SU-DHL-6 (cell line): ENCODE data around the gene SIRPA.

Experiments used
- H2AFZ ChIP-seq: fragments of 200-600 bp; sonication (generic); 2 replicates; pipeline ENCODE4 v1.6.1; 2014; ENCODE audit warnings: low read depth, mild to moderate bottlenecking, moderate library complexity, mixed read lengths, antibody characterized with exemption, low read length; ENCODE audit not compliant: severe bottlenecking
- H3F3A ChIP-seq: fragments of 200-600 bp; shearing (Covaris generic); 2 replicates; pipeline ENCODE4 v1.6.0; 2016; ENCODE audit warnings: antibody characterized with exemption, mild to moderate bottlenecking; ENCODE audit not compliant: insufficient read depth
- H3K27ac ChIP-seq: fragments of 200-600 bp; sonication (generic); 2 replicates; pipeline ENCODE4 v1.5.1; 2016; ENCODE audit warnings: low read depth, mild to moderate bottlenecking, low read length, moderate library complexity, mixed read lengths
- H3K27me3 ChIP-seq: fragments of 200-600 bp; sonication (generic), shearing (Covaris generic); 2 replicates; pipeline ENCODE4 v1.6.0; 2014; ENCODE audit warnings: mild to moderate bottlenecking, low read length
- H3K36me3 ChIP-seq: fragments of 200-600 bp; sonication (generic); 2 replicates; pipeline ENCODE4 v1.6.1; 2014; ENCODE audit warnings: mild to moderate bottlenecking, low read length, mixed read lengths
- H3K4me2 ChIP-seq: fragments of 300-600, 200-600 bp; shearing (Covaris generic), sonication (generic); 2 replicates; pipeline ENCODE4 v1.6.0; 2014; ENCODE audit warnings: low read length, low read depth, mild to moderate bottlenecking; ENCODE audit not compliant: poor library complexity, severe bottlenecking
- H3K4me3 ChIP-seq: fragments of 200-600 bp; sonication (generic); 2 replicates; pipeline ENCODE4 v1.5.1; 2014; ENCODE audit warnings: antibody characterized with exemption, low read length, mild to moderate bottlenecking, mixed read lengths; ENCODE audit not compliant: insufficient read depth, poor library complexity, severe bottlenecking
- H3K79me2 ChIP-seq: fragments of 200-600 bp; sonication (generic); 2 replicates; pipeline ENCODE4 v1.6.1; 2014; ENCODE audit warnings: mild to moderate bottlenecking, low read length, moderate library complexity; ENCODE audit not compliant: insufficient read depth
- H3K9ac ChIP-seq: fragments of 200-600 bp; sonication (generic); 2 replicates; pipeline ENCODE4 v1.7.0; 2014; ENCODE audit warnings: mild to moderate bottlenecking, low read length
- H3K9me2 ChIP-seq: fragments of 200-600 bp; sonication (generic); replicated peaks from 2 replicates; pipeline ENCODE4 v1.6.1; 2014; ENCODE audit warnings: low read length; ENCODE audit not compliant: insufficient read depth
- H3K9me3 ChIP-seq: fragments of 200-600 bp; sonication (generic); 2 replicates; pipeline ENCODE4 v1.6.1; 2014; ENCODE audit warnings: low read length, mixed read lengths; ENCODE audit not compliant: insufficient read depth
- H4K20me1 ChIP-seq: fragments of 200-600 bp; sonication (generic); 2 replicates; pipeline ENCODE4 v1.6.1; 2014; ENCODE audit warnings: low read depth, mild to moderate bottlenecking, antibody characterized with exemption, low read length, moderate library complexity, mixed read lengths
- CTCF ChIP-seq: fragments of 200-600 bp; sonication (generic); IDR thresholded peaks from one replicate; pipeline ENCODE4 v1.5.1; 2017; ENCODE audit warnings: antibody characterized with exemption, mild to moderate bottlenecking, low read length, moderate library complexity; ENCODE audit not compliant: insufficient read depth, poor library complexity, severe bottlenecking
- EZH2phosphoT487 ChIP-seq: fragments of 200-600 bp; sonication (generic), shearing (Covaris generic); conservative IDR thresholded peaks from 2 replicates; pipeline ENCODE4 v1.6.1; 2018; ENCODE audit warnings: mild to moderate bottlenecking, antibody characterized with exemption, low read length, moderate library complexity, mixed read lengths

SIRPA gene

GRCh38 chr20:1898482-1899240 lies 3.5 kb downstream of the SIRPA start:
- H3F3A ChIP-seq, result no peaks in the 10 kb centered on the region
- H3K27ac ChIP-seq, result no peak overlapping the region
- no peaks in the 10 kb centered on the region for H3K36me3 ChIP-seq
- H3K9me3 ChIP-seq, result no peaks in the 10 kb centered on the region
- TF ChIP-seq CTCF (no peak), EZH2phosphoT487 (no peak)
- no peaks in the 10 kb centered on the region for H3K9me2 ChIP-seq
- peak overlapping the region; percentile 34 for H3K4me2 ChIP-seq
- no peak overlapping the region for H2AFZ ChIP-seq
- H3K79me2 ChIP-seq, result no peaks in the 10 kb centered on the region
- H4K20me1 ChIP-seq, result no peaks in the 10 kb centered on the region
- 0 out of 2 replicates have a peak, but pooled peaks cover 2% of the 10 kb centered on the region for H3K27me3 ChIP-seq
- H3K4me3 ChIP-seq, result no peak overlapping the region
- H3K9ac ChIP-seq, result no peak overlapping the region

- no peak overlapping the region for H3K4me2 ChIP-seq
- H3K27ac ChIP-seq, result no peak overlapping the region
- H3K79me2 ChIP-seq, result no peaks in the 10 kb centered on the region
- no peaks in the 10 kb centered on the region for H3K9me2 ChIP-seq
- no peak overlapping the region for H3K9ac ChIP-seq
- H3F3A ChIP-seq, result no peaks in the 10 kb centered on the region
- no peak overlapping the region for H3K4me3 ChIP-seq
- H3K9me3 ChIP-seq, result no peaks in the 10 kb centered on the region
- H3K27me3 ChIP-seq, result 0 out of 2 replicates have a peak, but pooled peaks cover 2% of the 10 kb centered on the region
- TF ChIP-seq EZH2phosphoT487 (no peak), CTCF (no peak)
- H3K36me3 ChIP-seq, result no peaks in the 10 kb centered on the region
- no peak overlapping the region for H2AFZ ChIP-seq
- H4K20me1 ChIP-seq, result no peaks in the 10 kb centered on the region
Observed at GRCh38 chr20:1899241-1899525, 4.0 kb downstream of the SIRPA start.

- Histone ChIP-seq H3K4me3 (no peak overlapping the region), H4K20me1 (no peaks in the 10 kb centered on the region), H3K9me3 (no peaks in the 10 kb centered on the region), H2AFZ (no peak overlapping the region), H3K9ac (no peak overlapping the region), H3K79me2 (no peaks in the 10 kb centered on the region), H3K9me2 (no peaks in the 10 kb centered on the region), H3K36me3 (no peaks in the 10 kb centered on the region), H3F3A (no peaks in the 10 kb centered on the region), H3K27ac (no peak overlapping the region), H3K4me2 (no peak overlapping the region), H3K27me3 (0 out of 2 replicates have a peak, but pooled peaks cover 2% of the 10 kb centered on the region)
- peak; percentile 62 for TF ChIP-seq CTCF
- no peak for TF ChIP-seq EZH2phosphoT487
Observed at GRCh38 chr20:1900321-1900801, 5.2 kb downstream of the SIRPA start.
